OCI-LY7 (cell line): ENCODE results near the gene YIF1B. TPM values are rescaled to one million over a fixed set of nuclear protein-coding genes. Genes with fewer than 3 reads are reported as not detected.
A peak's percentile ranks its signal among the peaks of the same experiment; 100 is the strongest.

Source experiments
- BruUV-seq: library from RNA; stranded (reverse); fragments of 400-500 nt; replicated peaks from 2 replicates; lab custom pipeline; 2021; lab: Mats Ljungman, UMichigan
- CTCF ChIA-PET: fragments of 300-600 bp; sonication (Branson Sonifier 250); formaldehyde crosslinking; loops from one replicate; lab custom pipeline; 2022; ENCODE audit warnings: antibody characterized with exemption; ENCODE audit not compliant: unreplicated experiment; lab: Charles Lee
- POLR2A ChIA-PET: fragments of 300-600 bp; sonication (Branson Sonifier 250); formaldehyde crosslinking; loops from one replicate; lab custom pipeline; 2022; ENCODE audit warnings: antibody characterized with exemption; lab: Charles Lee
- DNase-seq: peaks from one replicate; pipeline ENCODE4 v3.0.0-alpha.2; 2015; ENCODE audit warnings: low spot score
- H2AFZ ChIP-seq: fragments of 200-600 bp; sonication (generic), shearing (Covaris generic); 2 replicates; pipeline ENCODE4 v1.6.1; 2014; ENCODE audit warnings: mild to moderate bottlenecking, antibody characterized with exemption, low read length, moderate library complexity
- H3K27ac ChIP-seq: fragments of 200-600 bp; sonication (generic); 2 replicates; pipeline ENCODE4 v1.5.1; 2014; ENCODE audit warnings: mixed run types, low read depth, mild to moderate bottlenecking, moderate library complexity, low read length, inconsistent platforms; ENCODE audit not compliant: poor library complexity, severe bottlenecking
- H3K36me3 ChIP-seq: fragments of 200-600 bp; sonication (generic); 2 replicates; pipeline ENCODE4 v1.6.1; 2014; ENCODE audit warnings: mild to moderate bottlenecking, antibody characterized with exemption, low read length, moderate library complexity, mixed read lengths; ENCODE audit not compliant: insufficient read depth
- H3K4me1 ChIP-seq: fragments of 200-600 bp; sonication (generic); 2 replicates; pipeline ENCODE4 v1.5.1; 2014; ENCODE audit warnings: mild to moderate bottlenecking, low read length; ENCODE audit not compliant: insufficient read depth, poor library complexity, severe bottlenecking
- H3K4me2 ChIP-seq: fragments of 200-600 bp; sonication (generic); 2 replicates; pipeline ENCODE4 v1.6.1; 2014; ENCODE audit warnings: mild to moderate bottlenecking, low read length
- H3K4me3 ChIP-seq: fragments of 200-600 bp; sonication (generic); 2 replicates; pipeline ENCODE4 v1.5.1; 2014; ENCODE audit warnings: mild to moderate bottlenecking, low read depth, low read length; ENCODE audit not compliant: poor library complexity, severe bottlenecking
- H3K79me2 ChIP-seq: fragments of 200-600 bp; sonication (generic); 2 replicates; pipeline ENCODE4 v1.6.1; 2016; ENCODE audit warnings: low read depth, mild to moderate bottlenecking, low read length, moderate library complexity, mixed read lengths; ENCODE audit not compliant: insufficient read depth
- H3K9me2 ChIP-seq: fragments of 200-600 bp; sonication (generic); 2 replicates; pipeline ENCODE4 v1.6.1; 2016; ENCODE audit warnings: mild to moderate bottlenecking, low read length, mixed read lengths; ENCODE audit not compliant: insufficient read depth
- H3K9me3 ChIP-seq: fragments of 200-600 bp; sonication (generic); 2 replicates; pipeline ENCODE4 v1.6.1; 2014; ENCODE audit warnings: mild to moderate bottlenecking, mixed run types, low read length, mixed read lengths
- H4K20me1 ChIP-seq: fragments of 200-600 bp; sonication (generic); 2 replicates; pipeline ENCODE4 v1.6.1; 2014; ENCODE audit warnings: mild to moderate bottlenecking, antibody characterized with exemption, low read length, moderate library complexity, mixed read lengths; ENCODE audit not compliant: insufficient read depth
- EZH2phosphoT487 ChIP-seq: fragments of 200-600 bp; sonication (generic); IDR thresholded peaks from 2 replicates; pipeline ENCODE4 v1.6.1; 2018; ENCODE audit warnings: low read depth, borderline replicate concordance, mild to moderate bottlenecking, mixed run types, antibody characterized with exemption, low read length, moderate library complexity, mixed read lengths
- intact Hi-C: fragments of 100-400 bp; cut with micrococcal nuclease; formaldehyde crosslinking; loops from one replicate; pipeline ENCODE4 v1.10.0; 2022; ENCODE audit not compliant: unreplicated experiment
- total RNA-seq, 2 experiments: library from RNA; depleted of rRNA in 1 of 2; stranded (reverse); fragments of >200 nt in 1 of 2; shearing (Covaris generic) in 1 of 2; gene quantifications; 2 replicates each; pipeline ENCODE4 v1.2.3, GENCODE V29; 2014 to 2022
- TF ChIP-seq, protein P1 (sequence below): fragments of 200-600 bp; sonication (generic); conservative IDR thresholded peaks from 2 replicates; pipeline ENCODE4 v1.5.1; 2014; ENCODE audit warnings: mild to moderate bottlenecking, antibody characterized with exemption, low read length, moderate library complexity, mixed read lengths

The YIF1B gene
- total RNA-seq, 2 experiments from 2014 or later, result 64.3 to 68.3 TPM

DNA sequence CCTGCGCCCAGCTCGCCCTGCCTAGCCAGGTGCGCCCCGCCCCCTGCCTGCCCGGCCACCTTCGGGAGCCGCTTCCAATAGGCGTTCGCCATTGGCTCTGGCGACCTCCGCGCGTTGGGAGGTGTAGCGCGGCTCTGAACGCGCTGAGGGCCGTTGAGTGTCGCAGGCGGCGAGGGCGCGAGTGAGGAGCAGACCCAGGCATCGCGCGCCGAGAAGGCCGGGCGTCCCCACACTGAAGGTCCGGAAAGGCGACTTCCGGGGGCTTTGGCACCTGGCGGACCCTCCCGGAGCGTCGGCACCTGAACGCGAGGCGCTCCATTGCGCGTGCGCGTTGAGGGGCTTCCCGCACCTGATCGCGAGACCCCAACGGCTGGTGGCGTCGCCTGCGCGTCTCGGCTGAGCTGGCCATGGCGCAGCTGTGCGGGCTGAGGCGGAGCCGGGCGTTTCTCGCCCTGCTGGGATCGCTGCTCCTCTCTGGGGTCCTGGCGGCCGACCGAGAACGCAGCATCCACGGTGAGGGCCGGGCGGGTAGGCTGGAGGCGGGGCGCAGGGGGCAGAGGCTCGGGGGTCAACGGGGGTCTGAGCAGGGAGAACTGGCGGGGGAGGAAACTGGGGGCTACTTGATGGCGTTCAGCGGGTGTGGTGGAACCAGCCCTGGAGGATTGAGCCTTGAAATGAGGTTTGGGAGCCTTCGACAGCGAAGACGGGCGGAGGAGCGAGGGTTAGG is 51.1 kb downstream of the YIF1B start, which contains the start of gene SPINT2:
SPINT2 (plus strand) TSS at position 88 of the 727 bp plus-strand sequence; CDS start at position 408, 320 bp downstream.
- ChIA-PET POLR2A (interaction anchor here (1.0 to 1.9 kb wide), 3 partner anchors 13 to 57 kb away, joined by 3 to 6 read pairs (median 3); no protein-coding TSS in a partner anchor), CTCF (no interaction called here)
- Histone ChIP-seq H3K36me3 (no peaks in the 10 kb centered on the region), H4K20me1 (no peaks in the 10 kb centered on the region), H2AFZ (peak within 1 kb of the TSS; percentile 82), H3K27ac (peak within 1 kb of the TSS; percentile 36), H3K79me2 (no peaks in the 10 kb centered on the region), H3K4me2 (peak within 1 kb of the TSS; percentile 75), H3K9me3 (no peaks in the 10 kb centered on the region), H3K4me1 (peaks cover 15% of the 10 kb centered on the region), H3K9me2 (no peaks in the 10 kb centered on the region), H3K4me3 (peak within 1 kb of the TSS; percentile 67)
- intact Hi-C loops, result loop anchor here (2.0 kb wide), 1 partner anchor 52 kb away; no protein-coding TSS in a partner anchor
- no peak for TF ChIP-seq EZH2phosphoT487
- TF ChIP-seq, protein P1, sequence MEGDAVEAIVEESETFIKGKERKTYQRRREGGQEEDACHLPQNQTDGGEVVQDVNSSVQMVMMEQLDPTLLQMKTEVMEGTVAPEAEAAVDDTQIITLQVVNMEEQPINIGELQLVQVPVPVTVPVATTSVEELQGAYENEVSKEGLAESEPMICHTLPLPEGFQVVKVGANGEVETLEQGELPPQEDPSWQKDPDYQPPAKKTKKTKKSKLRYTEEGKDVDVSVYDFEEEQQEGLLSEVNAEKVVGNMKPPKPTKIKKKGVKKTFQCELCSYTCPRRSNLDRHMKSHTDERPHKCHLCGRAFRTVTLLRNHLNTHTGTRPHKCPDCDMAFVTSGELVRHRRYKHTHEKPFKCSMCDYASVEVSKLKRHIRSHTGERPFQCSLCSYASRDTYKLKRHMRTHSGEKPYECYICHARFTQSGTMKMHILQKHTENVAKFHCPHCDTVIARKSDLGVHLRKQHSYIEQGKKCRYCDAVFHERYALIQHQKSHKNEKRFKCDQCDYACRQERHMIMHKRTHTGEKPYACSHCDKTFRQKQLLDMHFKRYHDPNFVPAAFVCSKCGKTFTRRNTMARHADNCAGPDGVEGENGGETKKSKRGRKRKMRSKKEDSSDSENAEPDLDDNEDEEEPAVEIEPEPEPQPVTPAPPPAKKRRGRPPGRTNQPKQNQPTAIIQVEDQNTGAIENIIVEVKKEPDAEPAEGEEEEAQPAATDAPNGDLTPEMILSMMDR, result no peak
- BruUV-seq, result no TSS peak
- peak; percentile 87 for DNase-seq

DNA sequence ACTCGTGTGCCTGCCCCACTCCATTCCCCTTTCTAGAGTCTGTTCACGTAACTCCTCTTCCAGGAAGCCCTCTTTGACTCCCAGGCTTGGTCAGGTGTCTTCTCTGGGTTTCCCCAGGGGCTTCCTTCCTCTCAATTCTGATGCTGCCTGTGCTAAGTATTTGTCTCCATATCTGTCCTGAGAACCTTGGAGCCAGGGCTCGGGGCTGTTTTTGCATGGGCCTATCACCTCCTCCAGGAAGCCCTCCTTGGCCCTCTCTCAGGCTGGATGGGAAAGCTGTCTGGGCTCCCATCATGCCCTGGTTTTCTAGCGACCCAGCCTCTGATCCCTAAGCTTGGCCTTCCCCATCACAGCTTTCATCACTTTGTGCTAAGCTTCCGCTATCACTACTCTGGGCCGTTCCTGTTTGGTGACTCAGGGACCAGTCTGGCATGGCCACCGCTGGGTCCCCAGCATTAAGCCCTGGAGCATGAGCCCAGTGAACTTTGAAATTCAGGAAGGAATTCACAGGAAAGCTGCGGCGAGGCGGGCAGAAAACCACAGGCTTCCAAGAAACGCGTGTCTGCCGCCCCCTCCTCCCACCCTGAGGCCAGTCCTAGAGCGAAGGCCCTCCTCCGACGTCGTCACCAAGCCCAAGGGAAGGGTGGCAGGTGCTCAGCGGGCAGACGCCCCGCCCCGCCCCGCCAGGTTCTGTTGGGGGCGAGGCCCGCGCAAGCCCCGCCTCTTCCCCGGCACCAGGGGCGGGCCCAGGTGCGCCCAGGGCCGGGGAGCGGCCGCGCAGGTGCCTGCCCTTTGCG is 51.9 kb downstream of the YIF1B start:
- ChIA-PET CTCF (no interaction called here), POLR2A (interaction anchor here (1.0 to 1.6 kb wide), 2 partner anchors 21 to 58 kb away, joined by 3 read pairs; no protein-coding TSS in a partner anchor)
- no TSS peak for BruUV-seq
- TF ChIP-seq EZH2phosphoT487, result no peak
- TF ChIP-seq, protein P1, result no peak
- Histone ChIP-seq H2AFZ (peak overlapping the region; percentile 82), H3K4me3 (peak overlapping the region; percentile 67), H3K36me3 (no peaks in the 10 kb centered on the region), H3K4me1 (peaks cover 15% of the 10 kb centered on the region), H3K79me2 (no peaks in the 10 kb centered on the region), H3K9me3 (no peaks in the 10 kb centered on the region), H4K20me1 (no peaks in the 10 kb centered on the region), H3K9me2 (no peaks in the 10 kb centered on the region), H3K27ac (peak overlapping the region; percentile 36), H3K4me2 (peak overlapping the region; percentile 75)
- intact Hi-C loops, result loop anchor here (2.0 kb wide), 1 partner anchor 53 kb away; no protein-coding TSS in a partner anchor
- DNase-seq, result peak; percentile 73
